ENCODE data around the gene CADPS. TPM values are rescaled to one million over a fixed set of nuclear protein-coding genes. Genes with fewer than 3 reads are reported as not detected.

Gene CADPS
- total and polyA plus RNA-seq, 5 donors, result 29.4 to 64.2 (median 39.3) TPM

GRCh38 chr3:62556121-62556815 lies 318.9 kb downstream of the CADPS start:
- H3K27ac ChIP-seq (ENCODE audit: low read length), result no peak overlapping the region
- no peak overlapping the region for H3K4me3 ChIP-seq (ENCODE audit: low read length)
- DNase-seq (no peak), ATAC-seq (no peak)
- WGBS, result 65% methylated on average over 10 of the region's 10 CpGs
- H3K27me3 ChIP-seq (ENCODE audit: control insufficient read depth, insufficient read depth), result no peaks in the 10 kb centered on the region
- H3K4me1 ChIP-seq (ENCODE audit: control insufficient read depth, insufficient read depth, low read length), result no peaks in the 10 kb centered on the region
- intact Hi-C loops (cut with DNase I), result loop anchor here in 3 of 4 donors (10.0 kb wide), 1 partner anchor 221 kb away; no protein-coding TSS in a partner anchor
- no peaks in the 10 kb centered on the region for H3K9me3 ChIP-seq (ENCODE audit: control insufficient read depth, low read length)

- Histone ChIP-seq H3K27me3 (ENCODE audit: control insufficient read depth, insufficient read depth) (no peaks in the 10 kb centered on the region), H3K27ac (ENCODE audit: low read length) (no peak overlapping the region), H3K4me3 (ENCODE audit: low read length) (no peak overlapping the region), H3K4me1 (ENCODE audit: control insufficient read depth, insufficient read depth, low read length) (no peaks in the 10 kb centered on the region), H3K9me3 (ENCODE audit: control insufficient read depth, low read length) (no peaks in the 10 kb centered on the region)
- DNase-seq (no peak), ATAC-seq (no peak)
- 77% methylated on average over 3 of the region's 3 CpGs for WGBS
- intact Hi-C loops (cut with DNase I), result loop anchor here in 3 of 4 donors (10.0 kb wide), 1 partner anchor 220 kb away; no protein-coding TSS in a partner anchor
These were observed 320.9 kb downstream of the CADPS start for GRCh38 chr3:62554264-62554799.

- intact Hi-C loops (cut with DNase I), result loop anchor here in 3 of 4 donors (10.0 kb wide), 1 partner anchor 219 kb away; no protein-coding TSS in a partner anchor
- H3K9me3 ChIP-seq (ENCODE audit: control insufficient read depth, low read length), result no peaks in the 10 kb centered on the region
- no peak overlapping the region for H3K4me3 ChIP-seq (ENCODE audit: low read length)
- H3K4me1 ChIP-seq (ENCODE audit: control insufficient read depth, insufficient read depth, low read length), result no peaks in the 10 kb centered on the region
- no peak overlapping the region for H3K27ac ChIP-seq (ENCODE audit: low read length)
- DNase-seq, result no peak
- 60% methylated on average over 4 of the region's 4 CpGs for WGBS
- no peak for ATAC-seq
- H3K27me3 ChIP-seq (ENCODE audit: control insufficient read depth, insufficient read depth), result no peaks in the 10 kb centered on the region
These were observed 321.4 kb downstream of the CADPS start for GRCh38 chr3:62553811-62554210.

GRCh38 chr3:62551556-62551955 lies 323.7 kb downstream of the CADPS start:
- Histone ChIP-seq H3K4me3 (ENCODE audit: low read length) (no peak overlapping the region), H3K9me3 (ENCODE audit: control insufficient read depth, low read length) (no peaks in the 10 kb centered on the region), H3K27me3 (ENCODE audit: control insufficient read depth, insufficient read depth) (no peaks in the 10 kb centered on the region), H3K4me1 (ENCODE audit: control insufficient read depth, insufficient read depth, low read length) (no peaks in the 10 kb centered on the region), H3K27ac (ENCODE audit: low read length) (no peak overlapping the region)
- DNase-seq, result no peak
- WGBS, result 88% methylated on average over 2 of the region's 2 CpGs
- intact Hi-C loops (cut with DNase I), result loop anchor here in 3 of 4 donors (10.0 kb wide), 1 partner anchor 217 kb away; no protein-coding TSS in a partner anchor
- no peak for ATAC-seq

GRCh38 chr3:62550439-62550838 lies 324.8 kb downstream of the CADPS start:
- Histone ChIP-seq H3K27me3 (ENCODE audit: control insufficient read depth, insufficient read depth) (no peaks in the 10 kb centered on the region), H3K4me1 (ENCODE audit: control insufficient read depth, insufficient read depth, low read length) (no peaks in the 10 kb centered on the region), H3K9me3 (ENCODE audit: control insufficient read depth, low read length) (no peaks in the 10 kb centered on the region), H3K27ac (ENCODE audit: low read length) (no peak overlapping the region), H3K4me3 (ENCODE audit: low read length) (no peak overlapping the region)
- DNase-seq, result no peak
- ATAC-seq, result no peak
- intact Hi-C loops (cut with DNase I), result loop anchor here in 3 of 4 donors (10.0 kb wide), 1 partner anchor 216 kb away; no protein-coding TSS in a partner anchor
- WGBS, result 75% methylated on average over 5 of the region's 5 CpGs

- Histone ChIP-seq H3K9me3 (ENCODE audit: control insufficient read depth, low read length) (no peaks in the 10 kb centered on the region), H3K27ac (ENCODE audit: low read length) (no peak overlapping the region), H3K4me3 (ENCODE audit: low read length) (no peak overlapping the region), H3K27me3 (ENCODE audit: control insufficient read depth, insufficient read depth) (no peaks in the 10 kb centered on the region), H3K4me1 (ENCODE audit: control insufficient read depth, insufficient read depth, low read length) (no peaks in the 10 kb centered on the region)
- no peak for ATAC-seq
- WGBS, result 67% methylated on average over 2 of the region's 2 CpGs
- intact Hi-C loops (cut with DNase I), result no loop called here
- no peak for DNase-seq
These were observed 326.5 kb downstream of the CADPS start for GRCh38 chr3:62548528-62549205.

GRCh38 chr3:62546266-62546665 lies 328.9 kb downstream of the CADPS start:
- no peak for DNase-seq
- no peak for ATAC-seq
- H3K4me3 ChIP-seq (ENCODE audit: low read length), result no peak overlapping the region
- peaks cover under 1% of the 10 kb centered on the region for H3K27me3 ChIP-seq (ENCODE audit: control insufficient read depth, insufficient read depth)
- WGBS, result 84% methylated on average over 7 of the region's 7 CpGs
- no peaks in the 10 kb centered on the region for H3K4me1 ChIP-seq (ENCODE audit: control insufficient read depth, insufficient read depth, low read length)
- intact Hi-C loops (cut with DNase I), result no loop called here
- H3K9me3 ChIP-seq (ENCODE audit: control insufficient read depth, low read length), result no peaks in the 10 kb centered on the region
- no peak overlapping the region for H3K27ac ChIP-seq (ENCODE audit: low read length)

GRCh38 chr3:62542185-62542584 lies 333.0 kb downstream of the CADPS start:
- WGBS, result 75% methylated on average over 2 of the region's 2 CpGs
- no peak overlapping the region for H3K27ac ChIP-seq (ENCODE audit: low read length)
- H3K9me3 ChIP-seq (ENCODE audit: control insufficient read depth, low read length), result no peaks in the 10 kb centered on the region
- no peak overlapping the region for H3K4me3 ChIP-seq (ENCODE audit: low read length)
- DNase-seq (no peak), ATAC-seq (no peak)
- no peaks in the 10 kb centered on the region for H3K4me1 ChIP-seq (ENCODE audit: control insufficient read depth, insufficient read depth, low read length)
- H3K27me3 ChIP-seq (ENCODE audit: control insufficient read depth, insufficient read depth), result peaks cover 6% of the 10 kb centered on the region
- intact Hi-C loops (cut with DNase I), result no loop called here

GRCh38 chr3:62539762-62540161 lies 335.5 kb downstream of the CADPS start:
- no peak overlapping the region for H3K27ac ChIP-seq (ENCODE audit: low read length)
- ATAC-seq, result no peak
- no peak overlapping the region for H3K4me3 ChIP-seq (ENCODE audit: low read length)
- H3K9me3 ChIP-seq (ENCODE audit: control insufficient read depth, low read length), result no peaks in the 10 kb centered on the region
- H3K27me3 ChIP-seq (ENCODE audit: control insufficient read depth, insufficient read depth), result peaks cover 6% of the 10 kb centered on the region
- intact Hi-C loops (cut with DNase I), result no loop called here
- 85% methylated on average over 1 of the region's 1 CpG for WGBS
- no peaks in the 10 kb centered on the region for H3K4me1 ChIP-seq (ENCODE audit: control insufficient read depth, insufficient read depth, low read length)
- no peak for DNase-seq

GRCh38 chr3:62538691-62539356 lies 336.4 kb downstream of the CADPS start:
- H3K27me3 ChIP-seq (ENCODE audit: control insufficient read depth, insufficient read depth), result peaks cover 6% of the 10 kb centered on the region
- no peak for DNase-seq
- intact Hi-C loops (cut with DNase I), result no loop called here
- no peaks in the 10 kb centered on the region for H3K9me3 ChIP-seq (ENCODE audit: control insufficient read depth, low read length)
- H3K4me3 ChIP-seq (ENCODE audit: low read length), result no peak overlapping the region
- no peak overlapping the region for H3K27ac ChIP-seq (ENCODE audit: low read length)
- H3K4me1 ChIP-seq (ENCODE audit: control insufficient read depth, insufficient read depth, low read length), result no peaks in the 10 kb centered on the region
- no peak for ATAC-seq
- WGBS, result 38% methylated on average over 4 of the region's 4 CpGs

- intact Hi-C loops (cut with DNase I), result no loop called here
- Histone ChIP-seq H3K27me3 (ENCODE audit: control insufficient read depth, insufficient read depth) (peaks cover 2% of the 10 kb centered on the region), H3K27ac (ENCODE audit: low read length) (no peak overlapping the region), H3K9me3 (ENCODE audit: control insufficient read depth, low read length) (no peaks in the 10 kb centered on the region), H3K4me3 (ENCODE audit: low read length) (no peak overlapping the region), H3K4me1 (ENCODE audit: control insufficient read depth, insufficient read depth, low read length) (no peaks in the 10 kb centered on the region)
- WGBS, result 77% methylated on average over 7 of the region's 7 CpGs
- ATAC-seq (no peak), DNase-seq (no peak)
These were observed 340.9 kb downstream of the CADPS start for GRCh38 chr3:62534326-62534725.
